WI38 (cell line): ENCODE data around the gene MARVELD1.
A peak's percentile ranks its signal among the peaks of the same experiment; 100 is the strongest.

ENCODE experiments used
- H3K4me3 ChIP-seq: 2 replicates; pipeline ENCODE4 v1.5.1; 2011; ENCODE audit warnings: low read depth, mild to moderate bottlenecking, control low read depth, low read length
- TF ChIP-seq, protein P1 (sequence below): IDR thresholded peaks from 2 replicates; pipeline ENCODE4 v1.5.1; 2012; ENCODE audit warnings: low read depth, mild to moderate bottlenecking, control low read depth, low read length

The MARVELD1 gene

DNA sequence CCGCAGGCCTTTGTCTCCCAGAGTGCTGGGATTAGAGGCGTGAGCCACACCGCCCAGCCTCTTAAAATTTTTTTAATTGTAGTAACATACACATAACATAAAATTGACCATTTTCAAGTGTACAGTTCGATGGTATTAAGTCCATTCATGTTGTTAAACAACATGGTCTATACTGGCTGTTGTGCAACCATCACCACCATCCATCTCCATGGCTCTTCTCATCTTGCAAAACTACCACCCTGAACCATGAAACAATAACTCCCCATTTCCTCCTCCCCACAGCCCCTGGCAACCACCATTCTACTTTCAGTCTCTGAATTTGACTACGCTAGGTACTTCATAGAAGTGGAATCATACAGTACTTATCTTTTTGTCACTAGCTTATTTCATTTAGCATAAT, 15.5 kb downstream of the MARVELD1 start:
- TF ChIP-seq, protein P1, sequence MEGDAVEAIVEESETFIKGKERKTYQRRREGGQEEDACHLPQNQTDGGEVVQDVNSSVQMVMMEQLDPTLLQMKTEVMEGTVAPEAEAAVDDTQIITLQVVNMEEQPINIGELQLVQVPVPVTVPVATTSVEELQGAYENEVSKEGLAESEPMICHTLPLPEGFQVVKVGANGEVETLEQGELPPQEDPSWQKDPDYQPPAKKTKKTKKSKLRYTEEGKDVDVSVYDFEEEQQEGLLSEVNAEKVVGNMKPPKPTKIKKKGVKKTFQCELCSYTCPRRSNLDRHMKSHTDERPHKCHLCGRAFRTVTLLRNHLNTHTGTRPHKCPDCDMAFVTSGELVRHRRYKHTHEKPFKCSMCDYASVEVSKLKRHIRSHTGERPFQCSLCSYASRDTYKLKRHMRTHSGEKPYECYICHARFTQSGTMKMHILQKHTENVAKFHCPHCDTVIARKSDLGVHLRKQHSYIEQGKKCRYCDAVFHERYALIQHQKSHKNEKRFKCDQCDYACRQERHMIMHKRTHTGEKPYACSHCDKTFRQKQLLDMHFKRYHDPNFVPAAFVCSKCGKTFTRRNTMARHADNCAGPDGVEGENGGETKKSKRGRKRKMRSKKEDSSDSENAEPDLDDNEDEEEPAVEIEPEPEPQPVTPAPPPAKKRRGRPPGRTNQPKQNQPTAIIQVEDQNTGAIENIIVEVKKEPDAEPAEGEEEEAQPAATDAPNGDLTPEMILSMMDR, result no peak
- no peak overlapping the region for H3K4me3 ChIP-seq

DNA sequence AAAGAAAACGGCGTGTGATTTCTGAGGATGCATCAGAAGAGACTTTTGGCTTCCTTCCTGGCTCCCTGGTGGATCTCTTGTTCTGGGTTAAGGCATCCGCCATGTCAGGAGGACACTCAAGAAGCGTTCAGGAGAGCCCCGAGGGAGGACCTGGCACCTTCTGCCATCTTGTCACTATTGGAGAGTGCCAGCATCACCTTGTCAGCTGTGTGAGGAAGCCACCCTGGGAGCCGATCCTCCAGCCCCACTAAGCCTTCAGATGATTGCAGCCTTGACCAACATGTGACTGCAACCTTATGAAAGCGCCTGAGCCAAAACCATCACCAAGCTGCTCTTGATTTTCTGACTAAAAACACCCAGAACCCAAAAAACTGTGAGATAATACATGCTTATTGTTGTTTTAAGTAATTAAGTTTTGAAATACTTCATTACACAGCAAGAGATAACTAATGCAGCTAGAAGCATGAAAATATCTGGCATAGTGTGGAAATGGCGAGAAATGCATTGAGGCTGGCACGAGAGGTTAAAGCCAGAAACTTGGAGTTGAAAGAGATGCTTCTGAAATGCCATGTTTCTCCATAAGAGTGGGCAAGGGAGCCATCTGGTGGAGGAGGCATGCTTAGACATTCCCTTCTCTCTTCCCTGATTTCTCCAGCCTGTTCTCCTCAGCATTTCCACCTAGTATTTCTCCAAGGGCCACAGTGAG, 18.0 kb downstream of the MARVELD1 start:
- no peak overlapping the region for H3K4me3 ChIP-seq
- TF ChIP-seq, protein P1, result peak; percentile 82

DNA sequence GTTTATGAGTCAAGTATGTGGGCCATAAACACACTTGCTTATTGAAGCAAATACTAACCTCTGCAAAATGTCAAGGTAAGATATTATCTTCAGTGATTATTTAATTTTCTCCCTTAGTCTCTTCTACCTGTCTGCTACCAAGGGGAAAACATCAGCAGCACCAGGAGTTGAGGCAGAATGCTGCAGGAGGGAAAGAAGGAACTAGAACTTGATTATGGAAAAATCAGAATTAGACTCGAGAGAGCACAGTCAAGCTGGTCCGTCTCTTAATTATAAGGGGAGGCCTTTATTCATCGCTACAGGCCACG, 18.5 kb downstream of the MARVELD1 start:
- TF ChIP-seq, protein P1, result no peak
- H3K4me3 ChIP-seq, result no peak overlapping the region

DNA sequence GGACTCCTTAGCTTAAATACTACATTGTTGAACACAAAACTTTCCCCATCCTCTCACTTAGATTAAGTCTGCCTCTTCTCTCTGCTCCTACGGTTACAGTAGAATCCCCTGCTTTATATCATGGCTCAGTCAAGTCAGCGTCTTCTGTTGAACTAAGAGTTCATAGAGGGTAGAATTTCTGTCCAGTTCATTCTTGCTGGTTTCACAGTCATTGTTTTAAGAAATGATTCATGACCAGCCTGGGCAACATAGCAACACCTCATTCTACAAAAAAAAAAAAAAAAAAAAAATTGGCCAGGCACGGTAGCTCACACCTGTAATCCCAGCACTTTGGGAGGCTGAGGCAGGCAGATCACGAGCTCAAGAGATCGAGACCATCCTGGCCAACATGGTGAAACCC, 19.7 kb downstream of the MARVELD1 start:
- TF ChIP-seq, protein P1, result no peak
- H3K4me3 ChIP-seq, result no peak overlapping the region

DNA sequence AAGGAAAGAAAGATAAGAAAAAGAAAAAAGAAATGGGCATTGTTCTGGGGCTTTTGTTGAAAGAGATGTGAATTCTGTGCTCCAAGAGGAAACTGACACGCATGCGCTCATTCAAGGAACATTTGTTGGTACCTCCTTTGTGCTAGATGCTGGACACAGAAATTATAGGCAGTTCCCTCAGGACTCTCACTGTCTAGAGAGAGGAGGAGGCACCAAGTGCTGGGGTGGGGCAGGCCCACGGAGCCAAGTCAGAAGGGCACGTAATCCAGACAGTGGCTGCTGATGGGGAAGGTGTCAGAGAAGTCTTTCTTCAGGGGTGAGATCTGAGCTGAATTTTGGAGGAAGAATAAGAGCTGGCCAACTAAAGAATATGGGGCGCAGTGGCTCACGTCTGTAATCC, 20.5 kb downstream of the MARVELD1 start:
- no peak overlapping the region for H3K4me3 ChIP-seq
- TF ChIP-seq, protein P1, result no peak

DNA sequence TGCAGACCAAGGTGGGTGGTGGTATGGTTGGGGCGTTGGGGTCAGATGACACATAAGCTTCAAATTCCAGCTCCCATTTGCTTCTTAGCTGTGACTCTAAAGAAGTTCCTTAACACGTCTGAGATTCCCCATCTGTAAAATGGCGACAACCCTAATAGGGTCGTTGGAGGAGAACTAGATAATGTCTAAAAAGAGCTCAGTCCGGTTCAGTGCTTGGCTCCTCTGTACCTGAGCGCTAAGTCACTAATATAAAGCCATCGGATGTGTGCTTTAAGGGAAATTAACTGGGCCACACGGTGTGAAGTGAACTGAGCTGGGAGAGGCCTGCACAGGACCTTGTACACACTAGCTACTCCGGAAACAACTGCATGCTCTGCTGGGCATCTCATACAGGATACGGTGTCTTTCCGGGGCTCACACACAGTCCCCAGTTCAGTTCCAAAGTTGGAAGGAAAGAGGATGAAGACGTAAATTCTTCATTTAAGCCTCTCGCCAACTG, 22.9 kb downstream of the MARVELD1 start:
- H3K4me3 ChIP-seq, result peak overlapping the region; percentile 96; the same call in 1 of the 2 replicates

More for the DNA sequence above, 22.9 kb downstream of the MARVELD1 start:
- TF ChIP-seq, protein P1, result no peak
